ENCODE data around the gene CIC. TPM values are rescaled to one million over a fixed set of nuclear protein-coding genes. Genes with fewer than 3 reads are reported as not detected.

The CIC gene
- total RNA-seq, 2 donors from 2014 or later, result 40.5 to 61.0 TPM

- TF ChIP-seq, protein P1, sequence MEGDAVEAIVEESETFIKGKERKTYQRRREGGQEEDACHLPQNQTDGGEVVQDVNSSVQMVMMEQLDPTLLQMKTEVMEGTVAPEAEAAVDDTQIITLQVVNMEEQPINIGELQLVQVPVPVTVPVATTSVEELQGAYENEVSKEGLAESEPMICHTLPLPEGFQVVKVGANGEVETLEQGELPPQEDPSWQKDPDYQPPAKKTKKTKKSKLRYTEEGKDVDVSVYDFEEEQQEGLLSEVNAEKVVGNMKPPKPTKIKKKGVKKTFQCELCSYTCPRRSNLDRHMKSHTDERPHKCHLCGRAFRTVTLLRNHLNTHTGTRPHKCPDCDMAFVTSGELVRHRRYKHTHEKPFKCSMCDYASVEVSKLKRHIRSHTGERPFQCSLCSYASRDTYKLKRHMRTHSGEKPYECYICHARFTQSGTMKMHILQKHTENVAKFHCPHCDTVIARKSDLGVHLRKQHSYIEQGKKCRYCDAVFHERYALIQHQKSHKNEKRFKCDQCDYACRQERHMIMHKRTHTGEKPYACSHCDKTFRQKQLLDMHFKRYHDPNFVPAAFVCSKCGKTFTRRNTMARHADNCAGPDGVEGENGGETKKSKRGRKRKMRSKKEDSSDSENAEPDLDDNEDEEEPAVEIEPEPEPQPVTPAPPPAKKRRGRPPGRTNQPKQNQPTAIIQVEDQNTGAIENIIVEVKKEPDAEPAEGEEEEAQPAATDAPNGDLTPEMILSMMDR (IDR thresholded peaks at IDR 0.05), result no peak
- TF ChIP-seq POLR2A (IDR thresholded peaks at IDR 0.05), result no peak
- intact Hi-C loops (cut with DNase I), result no loop called here
- ATAC-seq, result no peak
- no peak for DNase-seq
- H3K36me3 ChIP-seq (replicated peaks in 1 of 2; ENCODE audit: insufficient read depth in 1 of 2, low read depth in 2 of 2), result no peaks in the 10 kb centered on the region
- H3K27ac ChIP-seq, result no peak overlapping the region
- WGBS, 2 donors, result 46% methylated on average over 20 to 28 of the region's 28 CpGs
- no peaks in the 10 kb centered on the region for H3K27me3 ChIP-seq
- H3K9me3 ChIP-seq, result no peaks in the 10 kb centered on the region
- no peak overlapping the region for H3K4me3 ChIP-seq
- peaks cover 15% of the 10 kb centered on the region for H3K4me1 ChIP-seq
These were observed 47.5 kb downstream of the CIC start for GRCh38 chr19:42316223-42317211.

- no peak overlapping the region for H3K4me3 ChIP-seq
- no peaks in the 10 kb centered on the region for H3K27me3 ChIP-seq
- ATAC-seq, result no peak
- H3K27ac ChIP-seq, result no peak overlapping the region
- no peaks in the 10 kb centered on the region for H3K36me3 ChIP-seq (replicated peaks in 1 of 2; ENCODE audit: insufficient read depth in 1 of 2, low read depth in 2 of 2)
- 81 to 84% methylated on average over 13 of the region's 13 CpGs for WGBS, 2 donors
- peaks cover 14% of the 10 kb centered on the region for H3K4me1 ChIP-seq
- TF ChIP-seq, protein P1 (IDR thresholded peaks at IDR 0.05), result no peak
- no peak for TF ChIP-seq POLR2A (IDR thresholded peaks at IDR 0.05)
- intact Hi-C loops (cut with DNase I), result no loop called here
- DNase-seq, result no peak
- H3K9me3 ChIP-seq, result no peaks in the 10 kb centered on the region
These were observed 48.5 kb downstream of the CIC start for GRCh38 chr19:42317535-42317934.

DNA sequence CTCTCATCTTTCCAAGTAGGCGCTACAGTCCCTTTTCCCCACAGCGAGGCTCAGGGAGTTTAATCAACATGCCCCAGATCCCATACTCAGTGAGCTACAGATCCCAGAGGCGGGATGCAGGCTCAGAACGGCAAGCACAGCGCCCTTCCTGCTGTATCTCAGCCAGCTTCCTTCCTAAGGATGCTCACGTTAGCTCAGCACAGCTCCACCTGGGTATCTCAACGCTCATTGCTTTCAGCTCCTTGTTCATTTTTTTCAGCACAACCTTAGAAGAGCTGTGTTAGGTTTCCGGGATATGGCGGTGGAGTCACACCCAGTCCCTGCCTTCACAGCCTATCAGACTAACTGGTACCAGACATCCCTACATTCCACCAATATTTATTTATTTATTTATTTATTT, 53.3 kb downstream of the CIC start:
- 71 to 72% methylated on average over 9 of the region's 9 CpGs for WGBS, 2 donors
- intact Hi-C loops (cut with DNase I), result no loop called here
- no peak for ATAC-seq

DNA sequence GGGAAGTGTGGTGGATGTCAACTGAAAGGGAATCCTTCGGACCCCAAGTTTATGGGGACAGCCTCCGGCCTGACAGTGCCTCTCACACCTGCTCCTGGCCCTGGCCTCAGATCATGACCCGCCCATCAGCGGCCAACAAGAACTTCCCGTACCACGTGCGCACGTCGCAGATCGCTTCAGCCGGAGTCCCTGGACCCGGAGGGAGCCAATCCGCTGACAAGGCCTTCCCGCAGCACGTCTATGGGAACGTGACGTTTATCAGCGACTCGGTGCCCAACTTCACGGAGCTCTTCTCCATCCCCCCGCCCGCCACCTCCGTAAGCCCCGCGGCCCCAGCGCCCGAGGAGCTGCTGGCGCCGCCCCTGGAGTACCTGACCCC, 54.4 kb downstream of the CIC start:
- no peak for DNase-seq
- TF ChIP-seq, protein P1 (IDR thresholded peaks at IDR 0.05), result no peak
- TF ChIP-seq POLR2A (IDR thresholded peaks at IDR 0.05), result no peak
- WGBS, 2 donors, result 36 to 64% methylated on average over 17 to 29 of the region's 29 CpGs
- no peak for ATAC-seq
- H3K36me3 ChIP-seq (replicated peaks in 1 of 2; ENCODE audit: insufficient read depth in 1 of 2, low read depth in 2 of 2), result no peaks in the 10 kb centered on the region
- peaks cover 0 to 14% of the 10 kb centered on the region in 2 donors for H3K27me3 ChIP-seq
- no peaks in the 10 kb centered on the region for H3K9me3 ChIP-seq
- H3K4me3 ChIP-seq, result no peak overlapping the region
- H3K4me1 ChIP-seq, result peaks cover 37% of the 10 kb centered on the region
- intact Hi-C loops (cut with DNase I), result no loop called here
- H3K27ac ChIP-seq, result no peak overlapping the region

More for the DNA sequence above, 53.3 kb downstream of the CIC start:
- DNase-seq, result no peak
- Histone ChIP-seq H3K4me3 (no peak overlapping the region), H3K9me3 (no peaks in the 10 kb centered on the region), H3K36me3 (replicated peaks in 1 of 2; ENCODE audit: insufficient read depth in 1 of 2, low read depth in 2 of 2) (no peaks in the 10 kb centered on the region), H3K27ac (no peak overlapping the region), H3K4me1 (peaks cover 29% of the 10 kb centered on the region), H3K27me3 (peaks cover 0 to 14% of the 10 kb centered on the region in 2 donors)
- TF ChIP-seq, protein P1 (IDR thresholded peaks at IDR 0.05), result no peak
- no peak for TF ChIP-seq POLR2A (IDR thresholded peaks at IDR 0.05)

Data from body of pancreas (tissue), 4 donors.